ENCODE results near the gene ACBD3. TPM values are rescaled to one million over a fixed set of nuclear protein-coding genes. Genes with fewer than 3 reads are reported as not detected.
A peak's percentile ranks its signal among the peaks of the same experiment; 100 is the strongest.

The ACBD3 gene
- total RNA-seq, 1 experiment from 2014 or later, result 59.0 TPM

DNA sequence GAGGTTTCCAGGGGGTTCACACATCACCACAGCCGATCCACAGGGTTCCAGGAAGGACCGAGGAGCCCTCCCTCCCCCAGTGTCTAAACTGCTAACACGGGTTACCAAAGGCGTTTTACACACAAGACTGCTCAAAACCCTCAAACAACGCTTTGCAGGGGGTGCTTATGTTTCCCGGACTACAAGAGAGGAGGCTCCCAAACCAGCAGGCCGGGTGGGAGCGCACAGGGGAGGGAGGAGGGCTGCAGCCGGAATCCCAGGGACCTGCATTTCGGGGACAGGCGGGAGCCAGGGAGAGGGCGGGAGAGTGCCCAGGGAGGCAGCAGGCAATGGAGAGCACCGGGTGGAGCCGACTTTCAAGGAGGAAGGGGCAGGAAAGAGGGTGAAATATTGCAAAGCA, 50.8 kb downstream of the ACBD3 start:
- DNase-seq (ENCODE audit: extremely low read depth, low read depth), result no peak

- DNase-seq (ENCODE audit: extremely low read depth, low read depth), result no peak
These were observed 51.4 kb downstream of the ACBD3 start for GRCh38 chr1:226135059-226135651.

GRCh38 chr1:226134170-226135058, 52.1 kb downstream of the ACBD3 start:
- no peak for DNase-seq (ENCODE audit: extremely low read depth, low read depth)

DNA sequence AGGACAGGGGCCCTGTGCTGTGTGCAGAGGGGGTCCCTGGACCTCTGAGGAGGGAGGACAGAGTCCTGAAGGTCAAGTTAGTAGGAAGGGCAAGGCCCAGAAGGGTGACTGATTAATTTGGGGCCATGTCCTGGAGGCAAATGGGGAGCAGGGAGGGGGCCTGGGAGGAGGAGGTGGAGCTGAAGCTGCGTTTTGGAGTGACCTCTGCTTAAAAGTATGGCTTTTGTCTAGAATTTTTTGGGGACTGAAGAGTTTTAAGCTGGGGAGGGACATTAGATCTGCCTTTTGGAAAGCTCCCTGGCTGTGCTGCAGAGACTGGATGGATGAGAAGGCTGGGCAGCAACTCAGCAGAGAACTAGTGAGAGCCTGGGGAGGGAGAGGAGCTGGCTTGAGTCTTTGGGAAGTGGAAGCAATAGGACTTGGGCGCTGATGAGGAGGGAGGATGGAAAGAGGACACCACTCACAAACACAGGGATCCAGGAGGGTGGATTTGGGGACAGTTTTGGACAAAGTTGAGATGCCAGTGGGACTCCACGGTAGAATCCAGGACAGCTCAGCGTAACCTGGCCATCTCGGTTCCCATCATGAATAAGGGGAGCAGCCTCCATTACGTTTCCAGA, 52.9 kb downstream of the ACBD3 start:
- no peak for DNase-seq (ENCODE audit: extremely low read depth, low read depth)

DNA sequence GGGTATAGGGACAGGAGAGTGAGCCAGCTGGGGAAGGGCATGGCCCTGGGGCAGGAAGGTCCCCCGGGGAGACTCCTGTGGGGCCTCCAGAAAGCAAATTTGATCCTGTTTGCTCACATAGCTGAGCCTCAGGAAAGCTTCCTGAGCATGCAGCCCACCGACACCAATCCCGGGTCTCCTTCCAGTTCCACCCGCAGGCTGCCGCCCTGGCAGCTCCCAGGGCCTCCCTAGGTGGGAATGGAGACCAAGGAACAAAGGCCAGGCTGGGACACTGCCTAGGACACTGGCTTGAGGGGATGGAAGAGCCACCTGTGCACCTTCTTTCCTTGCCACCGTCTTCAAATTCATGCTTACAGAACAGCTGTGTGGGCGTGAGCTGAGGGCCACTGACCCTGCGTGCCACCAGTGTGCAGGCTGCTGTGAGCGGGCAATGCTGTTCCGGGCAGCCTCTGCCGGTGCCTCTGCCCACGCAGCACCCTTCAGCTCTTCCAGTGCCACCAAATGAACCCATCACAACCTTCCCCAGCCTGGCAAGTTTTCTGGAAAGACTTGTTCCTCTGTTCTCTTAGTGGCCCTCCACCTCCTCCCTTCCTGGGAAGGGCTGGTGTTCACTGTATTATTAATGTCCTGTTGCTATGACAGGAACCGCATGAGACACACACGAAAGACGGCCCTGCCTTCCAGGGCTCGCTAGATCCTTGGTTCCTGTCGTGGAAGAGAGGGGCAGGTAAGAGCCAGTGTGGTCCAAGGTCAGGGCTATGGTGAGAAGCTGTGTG, 53.6 kb downstream of the ACBD3 start:
- no peak for DNase-seq (ENCODE audit: extremely low read depth, low read depth)

GRCh38 chr1:226131639-226132038, 54.9 kb downstream of the ACBD3 start:
- DNase-seq (ENCODE audit: extremely low read depth, low read depth), result no peak

GRCh38 chr1:226129230-226129629, 57.3 kb downstream of the ACBD3 start:
- DNase-seq (ENCODE audit: extremely low read depth, low read depth), result no peak

DNA sequence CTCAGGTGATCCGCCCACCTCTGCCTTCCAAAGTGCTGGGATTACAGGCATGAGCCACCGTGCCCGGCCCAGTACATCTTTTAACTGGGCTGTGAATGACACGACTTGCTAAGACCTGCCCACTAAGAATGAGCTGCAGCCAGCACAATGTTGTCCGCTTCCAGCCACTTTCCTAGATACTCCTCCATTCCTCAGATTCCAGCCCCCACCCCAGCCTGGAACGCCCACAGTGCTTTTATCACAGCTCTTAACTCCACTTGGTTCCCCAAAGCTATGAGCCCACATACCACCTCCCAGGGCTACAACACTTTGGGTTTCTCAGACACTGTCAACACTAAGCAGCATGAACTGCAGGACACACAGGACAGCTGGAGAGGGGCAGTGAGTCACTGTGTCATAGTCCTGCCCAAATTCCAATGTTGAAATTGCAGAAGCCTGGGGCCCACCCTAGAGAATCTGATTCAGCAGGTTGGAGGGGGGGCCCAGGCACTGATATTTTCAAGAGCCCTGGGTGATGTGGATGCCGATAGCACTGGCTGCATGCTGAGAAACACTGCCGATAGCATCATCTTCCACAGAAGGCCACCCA, 58.0 kb downstream of the ACBD3 start:
- no peak for DNase-seq (ENCODE audit: extremely low read depth, low read depth)

GRCh38 chr1:226126824-226127569, 59.5 kb downstream of the ACBD3 start:
- no peak for DNase-seq (ENCODE audit: extremely low read depth, low read depth)

DNA sequence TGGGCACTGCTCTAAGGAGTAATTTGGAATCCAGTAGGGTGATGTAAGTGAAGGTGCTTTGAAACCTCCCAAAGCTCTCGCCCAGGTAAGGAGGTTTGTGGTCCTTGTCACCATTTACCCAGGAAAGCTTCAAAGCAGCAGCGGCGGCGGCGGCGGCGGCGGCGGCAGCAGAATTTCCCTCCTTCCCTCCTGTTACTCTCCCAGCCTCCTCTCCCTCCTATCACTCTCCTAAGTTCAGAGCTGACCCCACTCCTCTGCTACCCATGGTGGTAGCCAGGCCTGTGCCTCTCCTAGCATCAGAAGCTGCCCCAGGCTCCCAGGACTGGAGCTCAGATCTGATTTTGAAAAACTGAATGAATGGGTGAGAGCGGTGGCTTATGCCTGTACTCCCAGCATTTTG, 60.7 kb downstream of the ACBD3 start:
- no peak for DNase-seq (ENCODE audit: extremely low read depth, low read depth)

DNA sequence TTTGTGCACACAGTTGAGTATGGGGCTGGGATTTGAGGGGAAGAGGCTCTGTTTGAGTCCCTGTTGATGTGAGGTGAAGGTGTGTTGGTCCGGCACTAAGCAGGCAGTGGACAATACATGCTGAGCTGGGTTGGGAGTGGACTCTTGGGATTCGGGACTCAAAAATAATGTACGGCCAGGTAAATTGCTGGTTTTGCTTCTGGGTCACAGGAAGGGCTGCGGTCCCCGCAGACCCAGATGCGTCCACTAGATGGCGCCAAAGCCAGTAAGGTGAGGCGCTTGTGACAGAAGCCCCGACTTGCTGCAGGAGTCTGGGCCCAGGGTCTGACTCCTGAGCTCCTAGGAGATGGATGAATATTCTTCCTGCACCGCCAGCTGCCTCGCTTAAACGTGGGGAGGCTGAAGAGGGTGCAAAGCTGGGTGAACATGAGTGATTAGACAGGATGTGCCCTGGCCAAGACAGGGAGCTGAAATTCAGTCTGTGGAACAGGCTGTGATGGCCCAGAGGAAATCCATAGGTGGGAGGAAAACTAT, 61.4 kb downstream of the ACBD3 start:
- peak; percentile 84 for DNase-seq (ENCODE audit: extremely low read depth, low read depth)

- no peak for DNase-seq (ENCODE audit: extremely low read depth, low read depth)
These were observed 62.7 kb downstream of the ACBD3 start for GRCh38 chr1:226123591-226124471.

DNA sequence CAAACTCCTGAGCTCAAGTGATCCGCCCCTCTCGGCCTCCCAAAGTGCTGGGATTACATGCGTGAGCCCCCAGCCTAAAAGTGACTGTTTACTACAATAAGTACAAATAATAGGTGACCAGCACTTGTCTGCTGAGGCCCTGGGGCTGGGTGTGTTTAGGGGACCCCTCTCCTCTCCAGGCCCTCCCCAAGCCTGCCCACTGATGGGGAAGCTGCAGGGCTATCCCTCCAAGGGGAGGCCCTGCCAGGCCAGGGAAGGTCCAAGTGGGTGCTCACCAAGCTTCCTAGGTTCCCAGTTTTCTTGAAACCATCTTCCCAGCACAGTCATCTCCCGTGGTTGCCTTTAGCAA, 63.4 kb downstream of the ACBD3 start:
- no peak for DNase-seq (ENCODE audit: extremely low read depth, low read depth)

- DNase-seq (ENCODE audit: extremely low read depth, low read depth), result peak; percentile 52
These were observed 64.7 kb downstream of the ACBD3 start for GRCh38 chr1:226121587-226122400.

- DNase-seq (ENCODE audit: extremely low read depth, low read depth), result no peak
These were observed 65.4 kb downstream of the ACBD3 start for GRCh38 chr1:226121049-226121586.

GRCh38 chr1:226120398-226120797, 66.1 kb downstream of the ACBD3 start:
- DNase-seq (ENCODE audit: extremely low read depth, low read depth), result no peak

DNA sequence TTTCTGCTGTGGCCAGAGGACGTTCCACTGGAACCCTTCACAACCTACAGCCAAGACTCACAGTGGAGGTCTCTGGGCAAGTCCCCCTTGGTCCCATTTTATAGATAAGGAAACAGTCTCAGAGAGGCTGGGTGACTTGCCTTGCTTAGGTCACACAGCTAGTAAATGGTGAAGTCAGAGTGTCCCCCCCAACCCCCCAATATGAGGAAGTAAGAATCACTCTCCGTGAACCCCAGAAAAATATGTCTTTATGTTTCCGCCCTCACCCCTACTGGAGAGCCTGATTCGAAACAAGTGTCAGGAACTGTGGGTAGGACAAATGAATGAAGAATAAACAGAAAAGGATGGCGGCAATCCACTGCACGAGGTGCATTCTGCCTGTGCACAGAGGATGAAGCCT, 67.4 kb downstream of the ACBD3 start:
- no peak for DNase-seq (ENCODE audit: extremely low read depth, low read depth)

DNA sequence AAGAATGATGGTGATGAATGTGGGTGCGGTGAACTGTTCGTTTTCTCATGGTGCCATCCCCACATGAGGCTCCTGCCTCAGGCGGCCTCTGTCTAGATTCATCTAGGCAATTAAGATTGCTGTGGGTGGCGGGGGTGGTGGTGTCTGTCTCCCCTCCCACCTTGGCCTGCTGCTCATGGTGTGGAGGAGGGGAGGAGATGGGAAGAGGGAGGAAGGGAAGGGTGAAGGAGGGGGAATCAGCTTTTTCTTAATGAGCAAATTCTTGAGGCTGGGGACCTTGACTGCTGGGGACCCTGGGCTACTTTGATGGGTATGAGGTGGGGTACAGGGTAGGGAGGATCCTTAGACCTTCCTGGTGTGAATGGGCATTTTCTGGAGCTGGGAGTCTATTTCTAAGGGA, 68.2 kb downstream of the ACBD3 start:
- DNase-seq (ENCODE audit: extremely low read depth, low read depth), result no peak

Measured in NCI-H460 (cell line).